ENCODE measurements around the gene AKAP11.
A peak's percentile ranks its signal among the peaks of the same experiment; 100 is the strongest.

Gene AKAP11

GRCh38 chr13:42260903-42261654, 10.9 kb upstream of the AKAP11 start:
- Mint-ChIP-seq H3K27ac (no peak overlapping the region), H3K4me1 (peaks cover 10% of the 10 kb centered on the region), H3K9me3 (peaks cover 0 to 14% of the 10 kb centered on the region in 2 donors), H3K4me3 (no peak overlapping the region), H3K27me3 (no peaks in the 10 kb centered on the region)
- ATAC-seq (no peak), DNase-seq (no peak)

- no peak overlapping the region for H3K27ac Mint-ChIP-seq
- H3K4me1 Mint-ChIP-seq, result peaks cover 16% of the 10 kb centered on the region
- peaks cover 8 to 9% of the 10 kb centered on the region in 2 donors for H3K9me3 Mint-ChIP-seq
- DNase-seq (no peak), ATAC-seq (no peak)
- no peak overlapping the region for H3K4me3 Mint-ChIP-seq
- H3K27me3 Mint-ChIP-seq, result no peaks in the 10 kb centered on the region
These were observed 5.5 kb upstream of the AKAP11 start for GRCh38 chr13:42266473-42266872.

- no peak for ATAC-seq
- Mint-ChIP-seq H3K27me3 (no peaks in the 10 kb centered on the region), H3K27ac (peak overlapping the region in 1 of 2 donors; percentile 98), H3K9me3 (peaks cover 8 to 9% of the 10 kb centered on the region in 2 donors), H3K4me1 (peaks cover 42% of the 10 kb centered on the region), H3K4me3 (peak overlapping the region; percentile 96)
- no peak for DNase-seq
These were observed 1.6 kb upstream of the AKAP11 start for GRCh38 chr13:42270160-42270856.

- ATAC-seq (no peak), DNase-seq (no peak)
- H3K27ac Mint-ChIP-seq, result peak overlapping the region; percentile 98
- H3K9me3 Mint-ChIP-seq, result peaks cover 8 to 9% of the 10 kb centered on the region in 2 donors
- no peaks in the 10 kb centered on the region for H3K27me3 Mint-ChIP-seq
- peaks cover 47% of the 10 kb centered on the region for H3K4me1 Mint-ChIP-seq
- peak overlapping the region; percentile 96 for H3K4me3 Mint-ChIP-seq
These were observed 1.1 kb upstream of the AKAP11 start for GRCh38 chr13:42270857-42271215.

GRCh38 chr13:42271337-42272114, 426 bp upstream of the AKAP11 start:
- peak overlapping the region; percentile 98 for H3K27ac Mint-ChIP-seq
- peak; percentile 94 for ATAC-seq
- H3K9me3 Mint-ChIP-seq, result peaks cover 8 to 9% of the 10 kb centered on the region in 2 donors

GRCh38 chr13:42272804-42273175, 838 bp downstream of the AKAP11 start:
- peak overlapping the region; percentile 96 for H3K4me3 Mint-ChIP-seq
- DNase-seq (no peak), ATAC-seq (no peak)
- peaks cover 63% of the 10 kb centered on the region for H3K4me1 Mint-ChIP-seq
- peaks cover 8 to 9% of the 10 kb centered on the region in 2 donors for H3K9me3 Mint-ChIP-seq
- H3K27ac Mint-ChIP-seq, result peak overlapping the region; percentile 98
- no peaks in the 10 kb centered on the region for H3K27me3 Mint-ChIP-seq

More at GRCh38 chr13:42271337-42272114, 426 bp upstream of the AKAP11 start:
- peak; percentile 92 to 98 for DNase-seq
- H3K27me3 Mint-ChIP-seq, result no peaks in the 10 kb centered on the region
- H3K4me3 Mint-ChIP-seq, result peak overlapping the region; percentile 96
- peaks cover 54% of the 10 kb centered on the region for H3K4me1 Mint-ChIP-seq

GRCh38 chr13:42274386-42275097, 2.6 kb downstream of the AKAP11 start:
- H3K4me1 Mint-ChIP-seq, result peaks cover 68% of the 10 kb centered on the region
- H3K27ac Mint-ChIP-seq, result peak overlapping the region; percentile 55 to 69
- H3K9me3 Mint-ChIP-seq, result peaks cover 8 to 9% of the 10 kb centered on the region in 2 donors
- ATAC-seq (no peak), DNase-seq (no peak)
- H3K27me3 Mint-ChIP-seq, result no peaks in the 10 kb centered on the region
- peak overlapping the region; percentile 57 to 74 for H3K4me3 Mint-ChIP-seq

GRCh38 chr13:42275098-42275471, 3.1 kb downstream of the AKAP11 start:
- peaks cover 66% of the 10 kb centered on the region for H3K4me1 Mint-ChIP-seq
- H3K9me3 Mint-ChIP-seq, result peaks cover 7 to 9% of the 10 kb centered on the region in 2 donors
- no peak for ATAC-seq
- peak overlapping the region in 1 of 2 donors; percentile 1 for H3K27ac Mint-ChIP-seq
- DNase-seq, result no peak
- peak overlapping the region; percentile 24 to 74 for H3K4me3 Mint-ChIP-seq
- H3K27me3 Mint-ChIP-seq, result no peaks in the 10 kb centered on the region

- Mint-ChIP-seq H3K27ac (peak overlapping the region in 1 of 2 donors; percentile 1), H3K9me3 (peaks cover 3 to 5% of the 10 kb centered on the region in 2 donors), H3K4me3 (peak overlapping the region; percentile 24 to 74), H3K4me1 (peaks cover 62% of the 10 kb centered on the region), H3K27me3 (no peaks in the 10 kb centered on the region)
- ATAC-seq (peak; percentile 4), DNase-seq (peak in 1 of 2 donors; percentile 11)
These were observed 3.6 kb downstream of the AKAP11 start for GRCh38 chr13:42275506-42275905.

- H3K4me3 Mint-ChIP-seq, result peak overlapping the region in 1 of 2 donors; percentile 46
- no peaks in the 10 kb centered on the region for H3K27me3 Mint-ChIP-seq
- H3K9me3 Mint-ChIP-seq, result no peaks in the 10 kb centered on the region
- H3K4me1 Mint-ChIP-seq, result peaks cover 51% of the 10 kb centered on the region
- DNase-seq, result no peak
- no peak overlapping the region for H3K27ac Mint-ChIP-seq
- ATAC-seq, result no peak
These were observed 4.7 kb downstream of the AKAP11 start for GRCh38 chr13:42276683-42277082.

GRCh38 chr13:42277618-42278276, 5.8 kb downstream of the AKAP11 start:
- DNase-seq (no peak), ATAC-seq (no peak)
- H3K9me3 Mint-ChIP-seq, result no peaks in the 10 kb centered on the region
- H3K27ac Mint-ChIP-seq, result peak overlapping the region in 1 of 2 donors; percentile 19
- peak overlapping the region in 1 of 2 donors; percentile 42 for H3K4me3 Mint-ChIP-seq
- peaks cover 58% of the 10 kb centered on the region for H3K4me1 Mint-ChIP-seq
- no peaks in the 10 kb centered on the region for H3K27me3 Mint-ChIP-seq

- Mint-ChIP-seq H3K4me3 (no peak overlapping the region), H3K4me1 (peaks cover 58% of the 10 kb centered on the region), H3K9me3 (no peaks in the 10 kb centered on the region), H3K27ac (no peak overlapping the region), H3K27me3 (no peaks in the 10 kb centered on the region)
- ATAC-seq (peak; percentile 65), DNase-seq (peak in 1 of 2 donors; percentile 16)
These were observed 7.1 kb downstream of the AKAP11 start for GRCh38 chr13:42279080-42279479.

GRCh38 chr13:42279986-42280385, 8.0 kb downstream of the AKAP11 start:
- no peak overlapping the region for H3K27ac Mint-ChIP-seq
- no peaks in the 10 kb centered on the region for H3K9me3 Mint-ChIP-seq
- no peak for ATAC-seq
- H3K4me1 Mint-ChIP-seq, result peaks cover 54% of the 10 kb centered on the region
- no peaks in the 10 kb centered on the region for H3K27me3 Mint-ChIP-seq
- H3K4me3 Mint-ChIP-seq, result no peak overlapping the region
- no peak for DNase-seq

GRCh38 chr13:42280537-42280936, 8.6 kb downstream of the AKAP11 start:
- H3K27ac Mint-ChIP-seq, result no peak overlapping the region
- ATAC-seq, result no peak
- no peak for DNase-seq
- no peak overlapping the region for H3K4me3 Mint-ChIP-seq
- peaks cover 54% of the 10 kb centered on the region for H3K4me1 Mint-ChIP-seq
- no peaks in the 10 kb centered on the region for H3K9me3 Mint-ChIP-seq
- no peaks in the 10 kb centered on the region for H3K27me3 Mint-ChIP-seq

- Mint-ChIP-seq H3K4me3 (no peak overlapping the region), H3K27ac (no peak overlapping the region), H3K9me3 (no peaks in the 10 kb centered on the region), H3K27me3 (no peaks in the 10 kb centered on the region), H3K4me1 (peaks cover 36% of the 10 kb centered on the region)
- DNase-seq (no peak), ATAC-seq (no peak)
These were observed 11.6 kb downstream of the AKAP11 start for GRCh38 chr13:42283574-42283973.

Data from stimulated activated naive CD8-positive, alpha-beta T cell treated with anti-CD3 and anti-CD28 coated beads, Interleukin-15, amount 100 ng/mL, for 72 hours (primary cell).